Measurements from ENCODE around the gene MAML3.

- TF ChIP-seq CTCF (IDR thresholded peaks at IDR 0.05; ENCODE audit: low read depth, low read length) = no peak
- TF ChIP-seq POLR2A (IDR thresholded peaks at IDR 0.05; ENCODE audit: extremely low read depth, insufficient read length) = no peak
- TF ChIP-seq MYC (IDR thresholded peaks at IDR 0.05; ENCODE audit: low read depth, low read length) = no peak
- TF ChIP-seq MAX (IDR thresholded peaks at IDR 0.05; ENCODE audit: low read depth, low read length) = no peak
These were observed 184.2 kb downstream of the MAML3 start for GRCh38 chr4:139969635-139970266.

Data from NB4 (cell line).